Hepatocyte (in vitro differentiated cells): ENCODE results near the gene FCRL1. TPM values are rescaled to one million over a fixed set of nuclear protein-coding genes. Genes with fewer than 3 reads are reported as not detected.

Experiments
- DNase-seq: peaks from one replicate; pipeline ENCODE4 v3.0.0-alpha.2; 2016; ENCODE audit warnings: low spot score
- H2AFZ ChIP-seq: fragments of 200-600 bp; sonication (generic); 2 replicates; pipeline ENCODE4 v1.6.0; 2016; ENCODE audit warnings: antibody characterized with exemption, mild to moderate bottlenecking
- H3K27ac ChIP-seq: fragments of 200-600 bp; sonication (generic); 2 replicates; pipeline ENCODE4 v1.5.1; 2016; ENCODE audit warnings: mild to moderate bottlenecking
- H3K27me3 ChIP-seq: fragments of 200-600 bp; sonication (generic); 2 replicates; pipeline ENCODE4 v1.6.1; 2016
- H3K36me3 ChIP-seq: fragments of 200-600 bp; sonication (generic); replicated peaks from 2 replicates; pipeline ENCODE4 v1.5.1; 2016; ENCODE audit warnings: low read depth; ENCODE audit not compliant: insufficient read depth
- H3K4me1 ChIP-seq: fragments of 200-600 bp; sonication (generic); 2 replicates; pipeline ENCODE4 v1.5.1; 2016; ENCODE audit warnings: mild to moderate bottlenecking, moderate library complexity; ENCODE audit not compliant: insufficient read depth
- H3K4me2 ChIP-seq: fragments of 200-600 bp; sonication (generic); 2 replicates; pipeline ENCODE4 v1.6.0; 2016
- H3K4me3 ChIP-seq: fragments of 200-600 bp; sonication (generic); 2 replicates; pipeline ENCODE4 v1.5.1; 2016; ENCODE audit warnings: mild to moderate bottlenecking
- H3K79me2 ChIP-seq: fragments of 200-600 bp; sonication (generic); 2 replicates; pipeline ENCODE4 v1.6.0; 2017; ENCODE audit warnings: mild to moderate bottlenecking
- H3K9me2 ChIP-seq: fragments of 200-600 bp; sonication (generic); replicated peaks from 2 replicates; pipeline ENCODE4 v1.6.0; 2017; ENCODE audit warnings: mild to moderate bottlenecking; ENCODE audit not compliant: insufficient read depth
- H3K9me3 ChIP-seq: fragments of 200-600 bp; sonication (generic); 2 replicates; pipeline ENCODE4 v1.5.1; 2016; ENCODE audit warnings: low read depth, mild to moderate bottlenecking
- H4K20me1 ChIP-seq: fragments of 200-600 bp; sonication (generic); 2 replicates; pipeline ENCODE4 v1.6.0; 2016; ENCODE audit warnings: mild to moderate bottlenecking; ENCODE audit not compliant: insufficient read depth, poor library complexity, severe bottlenecking
- CTCF ChIP-seq: fragments of 200-600 bp; sonication (generic); IDR thresholded peaks from 2 replicates; pipeline ENCODE4 v1.5.1; 2016; ENCODE audit warnings: antibody characterized with exemption, mild to moderate bottlenecking; ENCODE audit not compliant: poor library complexity
- EZH2 ChIP-seq: fragments of 200-600 bp; sonication (generic); IDR thresholded peaks from 2 replicates; pipeline ENCODE4 v1.6.1; 2016; ENCODE audit warnings: antibody characterized with exemption, mild to moderate bottlenecking, borderline replicate concordance
- EZH2phosphoT487 ChIP-seq: fragments of 200-600 bp; sonication (generic); IDR thresholded peaks from one replicate; pipeline ENCODE4 v1.6.1; 2018; ENCODE audit warnings: antibody characterized with exemption, mild to moderate bottlenecking, low read depth, moderate library complexity; ENCODE audit not compliant: unreplicated experiment, severe bottlenecking
- WGBS: methylation state at CpG from one replicate; pipeline ENCODE4 v1.1.6; 2016; ENCODE audit warnings: low lambda C conversion rate; ENCODE audit errors: missing lambda C conversion rate; 5-methylcytosine and 5-hydroxymethylcytosine counted together
- polyA plus RNA-seq: library from polyadenylated mRNA; unstranded; fragments of >200 nt; fragmentation: Nextera tagmentation; extraction: Ambion mirVana; gene quantifications from 2 replicates; pipeline ENCODE4 v1.2.1, GENCODE V29; 2016
- total RNA-seq: library from RNA; depleted of rRNA; stranded (reverse); fragments of >200 nt; gene quantifications from 2 replicates; pipeline ENCODE4 v1.2.3, GENCODE V29; 2014

FCRL1 gene
- total RNA-seq (not detected in 2 replicates), polyA plus RNA-seq (not detected in 2 replicates)

GRCh38 chr1:157819896-157820295 is at the start of gene FCRL1:
Gene FCRL1, minus strand, starts transcription at chr1:157820120. Its CDS starts 83 bp downstream, at chr1:157820037.
- Histone ChIP-seq H3K4me1 (no peaks in the 10 kb centered on the region), H3K27me3 (no peaks in the 10 kb centered on the region), H3K4me3 (no peak within 1 kb of the TSS), H3K9me3 (no peaks in the 10 kb centered on the region), H3K79me2 (no peaks in the 10 kb centered on the region), H3K36me3 (no peaks in the 10 kb centered on the region), H4K20me1 (no peaks in the 10 kb centered on the region), H3K4me2 (no peak within 1 kb of the TSS), H2AFZ (no peak within 1 kb of the TSS), H3K9me2 (no peaks in the 10 kb centered on the region), H3K27ac (no peak within 1 kb of the TSS)
- TF ChIP-seq EZH2phosphoT487 (no peak), EZH2 (no peak), CTCF (no peak)
- WGBS = 86% methylated on average over 3 of the region's 3 CpGs
- DNase-seq = no peak

GRCh38 chr1:157868654-157869053 is 48.7 kb upstream of the FCRL1 start:
- H3K36me3 ChIP-seq = no peaks in the 10 kb centered on the region
- H3K9me2 ChIP-seq = no peaks in the 10 kb centered on the region
- no peaks in the 10 kb centered on the region for H3K4me1 ChIP-seq
- no peak for DNase-seq
- H4K20me1 ChIP-seq = no peaks in the 10 kb centered on the region
- no peak overlapping the region for H3K4me3 ChIP-seq
- H3K27ac ChIP-seq = no peak overlapping the region
- TF ChIP-seq EZH2 = no peak
- no peak for TF ChIP-seq CTCF
- no peak overlapping the region for H3K4me2 ChIP-seq
- no peaks in the 10 kb centered on the region for H3K79me2 ChIP-seq
- H3K9me3 ChIP-seq = no peaks in the 10 kb centered on the region
- no peak overlapping the region for H2AFZ ChIP-seq
- peaks cover 3% of the 10 kb centered on the region for H3K27me3 ChIP-seq
- 77% methylated on average over 1 of the region's 1 CpG for WGBS

GRCh38 chr1:157862114-157863070 is 42.5 kb upstream of the FCRL1 start:
- no peak for TF ChIP-seq EZH2phosphoT487
- TF ChIP-seq EZH2 = no peak
- TF ChIP-seq CTCF = no peak
- Histone ChIP-seq H3K4me2 (no peak overlapping the region), H2AFZ (no peak overlapping the region), H3K4me3 (no peak overlapping the region), H4K20me1 (no peaks in the 10 kb centered on the region), H3K79me2 (no peaks in the 10 kb centered on the region), H3K9me2 (no peaks in the 10 kb centered on the region), H3K27me3 (peaks cover 3% of the 10 kb centered on the region), H3K9me3 (no peaks in the 10 kb centered on the region), H3K36me3 (no peaks in the 10 kb centered on the region), H3K27ac (no peak overlapping the region), H3K4me1 (no peaks in the 10 kb centered on the region)
- no peak for DNase-seq
- WGBS = 91% methylated on average over 6 of the region's 6 CpGs
